HEK293 (cell line): Measurements from ENCODE around the gene DKK3.

Source experiments
- CTCF ChIA-PET: fragments of 350-600 bp; formaldehyde crosslinking; extraction: SDS; loops from one replicate; lab custom pipeline; 2021; ENCODE audit warnings: antibody characterized with exemption; lab: Yijun Ruan, JAX
- POLR2A ChIA-PET: fragments of 300-600 bp; formaldehyde crosslinking; extraction: SDS; loops from one replicate; lab custom pipeline; 2020; ENCODE audit warnings: antibody characterized with exemption, inconsistent platforms; lab: Yijun Ruan, JAX
- H3K27ac ChIP-seq: fragments of 200-500 bp; sonication (Bioruptor generic); 2 replicates; pipeline ENCODE4 v1.5.1; 2014; ENCODE audit warnings: low read depth, low read length, control low read depth, inconsistent platforms; ENCODE audit errors: extremely low read depth
- H3K36me3 ChIP-seq, 2 experiments: fragments of 200-500 bp in 1 of 2; sonication (Bioruptor generic) in 1 of 2; 1 replicate in 1 of 2; 2 replicates in 1 of 2; pipeline ENCODE4 v1.5.1; 2014 to 2017; ENCODE audit warnings: inconsistent platforms in 2 of 2, low read length in 2 of 2; ENCODE audit not compliant: control insufficient read depth in 2 of 2, insufficient read depth in 1 of 2
- H3K4me1 ChIP-seq: fragments of 200-500 bp; sonication (Bioruptor generic); 2 replicates; pipeline ENCODE4 v1.5.1; 2014; ENCODE audit warnings: mild to moderate bottlenecking, low read length, inconsistent platforms; ENCODE audit not compliant: control insufficient read depth, insufficient read depth
- H3K4me3 ChIP-seq: 2 replicates; pipeline ENCODE4 v1.5.1; 2011; ENCODE audit warnings: low read depth, mild to moderate bottlenecking, control low read depth, low read length, moderate library complexity
- H3K9me3 ChIP-seq: fragments of 200-500 bp; sonication (Bioruptor generic); 2 replicates; pipeline ENCODE4 v1.5.1; 2014; ENCODE audit warnings: low read depth, low read length, inconsistent platforms; ENCODE audit not compliant: control insufficient read depth, insufficient read depth
- CTCF ChIP-seq: fragments of 450-650 bp; formaldehyde crosslinking; IDR thresholded peaks from 2 replicates; pipeline ENCODE4 v1.5.1; 2016; ENCODE audit warnings: missing biosample characterization, missing genetic modification characterization
- EGR2 ChIP-seq: fragments of 450-650 bp; formaldehyde crosslinking; IDR thresholded peaks from 2 replicates; pipeline ENCODE4 v1.5.1; 2016; ENCODE audit warnings: low read depth, missing biosample characterization, missing genetic modification characterization
- PRDM2 ChIP-seq: fragments of 450-650 bp; formaldehyde crosslinking; IDR thresholded peaks from 2 replicates; pipeline ENCODE4 v1.5.1; 2016; ENCODE audit warnings: missing biosample characterization, missing genetic modification characterization, borderline replicate concordance
- SCRT2 ChIP-seq: fragments of 450-650 bp; formaldehyde crosslinking; IDR thresholded peaks from 2 replicates; pipeline ENCODE4 v1.5.1; 2016; ENCODE audit warnings: missing biosample characterization, missing genetic modification characterization
- ZBTB26 ChIP-seq: fragments of 450-650 bp; formaldehyde crosslinking; optimal IDR thresholded peaks from 2 replicates; pipeline ENCODE3; 2016; ENCODE audit warnings: missing biosample characterization, mild to moderate bottlenecking, missing genetic modification characterization
- ZBTB8A ChIP-seq: fragments of 450-650 bp; formaldehyde crosslinking; IDR thresholded peaks from 2 replicates; pipeline ENCODE4 v1.5.1; 2016; ENCODE audit warnings: missing biosample characterization, missing genetic modification characterization
- ZFHX2 ChIP-seq: fragments of 450-650 bp; formaldehyde crosslinking; conservative IDR thresholded peaks from 2 replicates; pipeline ENCODE4 v1.5.1; 2016; ENCODE audit warnings: missing biosample characterization, missing genetic modification characterization
- ZNF148 ChIP-seq: fragments of 450-650 bp; formaldehyde crosslinking; IDR thresholded peaks from 2 replicates; pipeline ENCODE4 v1.5.0; 2017; ENCODE audit warnings: missing biosample characterization, missing genetic modification characterization, borderline replicate concordance
- ZNF169 ChIP-seq: fragments of 450-650 bp; formaldehyde crosslinking; IDR thresholded peaks from 2 replicates; pipeline ENCODE4 v1.5.1; 2016; ENCODE audit warnings: missing biosample characterization, missing genetic modification characterization
- ZNF423 ChIP-seq: fragments of 450-650 bp; formaldehyde crosslinking; IDR thresholded peaks from 2 replicates; pipeline ENCODE4 v1.5.1; 2016; ENCODE audit warnings: missing biosample characterization, missing genetic modification characterization
- ZNF571 ChIP-seq: fragments of 450-650 bp; formaldehyde crosslinking; IDR thresholded peaks from 2 replicates; pipeline ENCODE4 v1.5.0; 2017; ENCODE audit warnings: missing biosample characterization, missing genetic modification characterization
- ZNF645 ChIP-seq: fragments of 450-650 bp; formaldehyde crosslinking; IDR thresholded peaks from 2 replicates; pipeline ENCODE4; 2016; ENCODE audit warnings: missing biosample characterization, missing genetic modification characterization
- ZNF843 ChIP-seq: fragments of 450-650 bp; formaldehyde crosslinking; IDR thresholded peaks from 2 replicates; pipeline ENCODE4 v1.5.1; 2016; ENCODE audit warnings: missing biosample characterization, missing genetic modification characterization

DKK3 gene

GRCh38 chr11:12044799-12045198 is 36.4 kb upstream of the DKK3 start:
- Histone ChIP-seq H3K4me3 (no peak overlapping the region), H3K9me3 (no peaks in the 10 kb centered on the region), H3K4me1 (no peaks in the 10 kb centered on the region), H3K36me3 (no peaks in the 10 kb centered on the region), H3K27ac (no peak overlapping the region)
- ChIA-PET POLR2A (interaction anchor here (1.1 kb wide), 1 partner anchor 43 kb away, joined by 3 read pairs; no protein-coding TSS in a partner anchor), CTCF (interaction anchor here (0.6 to 13.1 kb wide), 33 partner anchors 9 to 919 kb away, joined by 3 to 374 read pairs (median 4); no protein-coding TSS in a partner anchor)
- TF ChIP-seq EGR2 = peak; percentile 35; the same call in 1 of the 2 replicates
- no peak for TF ChIP-seq ZNF423 (tag by site-specific recombination)
- TF ChIP-seq PRDM2 = no peak
- no peak for TF ChIP-seq ZBTB26 (tag by site-specific recombination)
- no peak for TF ChIP-seq ZNF148
- peak; percentile 35; the same call in 1 of the 2 replicates for TF ChIP-seq ZFHX2
- TF ChIP-seq ZNF571 = no peak
- no peak for TF ChIP-seq ZNF645 (tag by site-specific recombination)
- no peak for TF ChIP-seq ZNF843 (tag by site-specific recombination)
- no peak for TF ChIP-seq SCRT2 (tag by site-specific recombination)
- TF ChIP-seq CTCF (tag by site-specific recombination) = no peak
- TF ChIP-seq ZNF169 (tag by site-specific recombination) = no peak
- no peak for TF ChIP-seq ZBTB8A (tag by site-specific recombination)
